Heart left ventricle (tissue), 16 donors: ENCODE data around the gene TMEM138. TPM values are rescaled to one million over a fixed set of nuclear protein-coding genes. Genes with fewer than 3 reads are reported as not detected.
A peak's percentile ranks its signal among the peaks of the same experiment; 100 is the strongest.

Experiments
- ATAC-seq, 4 donors: fragments of 200-7000 bp; cut with Tn5 transposase; one replicate each; pipeline ENCODE4 v1.9.1; 2020 to 2022; ENCODE audit warnings: moderate library complexity in 4 of 4, mild to moderate bottlenecking in 3 of 4, moderate number of reproducible peaks in 1 of 4
- DNase-seq, 5 donors: peaks; one replicate each; pipeline ENCODE4 v3.0.0-alpha.2; 2020
- H3K27ac ChIP-seq, 12 donors: fragments of 200-600 bp; sonication (generic) in 4 of 12; one replicate each; pipeline versions ENCODE4 v1.5.0 to v1.8.0; 2016 to 2022; ENCODE audit warnings: mild to moderate bottlenecking in 2 of 12
- H3K27me3 ChIP-seq, 9 donors: fragments of 200-600 bp; sonication (generic) in 2 of 9; one replicate each; pipeline versions ENCODE4 v1.5.1 to v1.8.0; 2016 to 2022; ENCODE audit warnings: mild to moderate bottlenecking in 3 of 9
- H3K36me3 ChIP-seq, 9 donors: fragments of 200-600 bp; sonication (generic) in 2 of 9; one replicate each; pipeline versions ENCODE4 v1.5.0 to v1.8.0; 2018 to 2022; ENCODE audit warnings: mild to moderate bottlenecking in 2 of 9
- H3K4me1 ChIP-seq, 12 donors: fragments of 200-600 bp; sonication (generic) in 4 of 12; one replicate each; pipeline versions ENCODE4 v1.5.0 to v1.8.0; 2016 to 2022; ENCODE audit warnings: mild to moderate bottlenecking in 3 of 12
- H3K4me3 ChIP-seq, 12 donors: fragments of 200-600 bp; sonication (generic) in 4 of 12; one replicate each; pipeline versions ENCODE4 v1.5.0 to v1.8.0; 2017 to 2022; ENCODE audit warnings: mild to moderate bottlenecking in 9 of 12, moderate library complexity in 4 of 12
- H3K9me3 ChIP-seq, 12 donors: fragments of 200-600 bp; sonication (generic) in 4 of 12; one replicate each; pipeline versions ENCODE4 v1.5.0 to v1.8.0; 2016 to 2022; ENCODE audit warnings: mild to moderate bottlenecking in 1 of 12
- POLR2A ChIP-seq, 2 donors: fragments of 450-650 bp; IDR thresholded peaks; one replicate each; pipeline ENCODE4 v1.6.1; 2017; ENCODE audit warnings: antibody characterized with exemption in 2 of 2, mild to moderate bottlenecking in 2 of 2, moderate library complexity in 2 of 2
- WGBS, 4 donors: extraction: QIAGEN DNeasy Blood & Tissue Kit in 2 of 4; methylation state at CpG; one replicate each; pipeline versions ENCODE4 v1.1.5 to v1.1.7; 2013 to 2018; 5-methylcytosine and 5-hydroxymethylcytosine counted together
- intact Hi-C, 10 donors: fragments of 100-400 bp; cut with DNase I; formaldehyde crosslinking; loops; one replicate each; pipeline versions ENCODE4 v1.11.1 to v1.14.2; 2022
- polyA plus RNA-seq, 2 donors: library from polyadenylated mRNA; stranded (reverse); fragments of 200-250 nt; gene quantifications; one replicate each; pipeline ENCODE4 v1.2.3, GENCODE V29; 2013
- total RNA-seq, 9 donors: library from RNA; depleted of rRNA in 2 of 9; stranded (reverse); fragments of >200 nt in 2 of 9; fragmentation: NEBNext Ultra II Directional in 3 of 9; extraction: Animal tissue kit (Norgen Biotek cat#: 25700) in 3 of 9; gene quantifications; one replicate each; pipeline versions ENCODE4 v1.1.0 to v1.2.4, GENCODE V29; 2016 to 2023
- TF ChIP-seq, protein P1 (sequence below), 12 donors: fragments of 200-600 bp; sonication (generic) in 4 of 12; IDR thresholded peaks; one replicate each; pipeline versions ENCODE4 v1.5.0 to v1.8.0; 2018 to 2022; ENCODE audit warnings: antibody characterized with exemption in 12 of 12, mild to moderate bottlenecking in 5 of 12
- donor health status: ischemic (EF 13 %, LVEDD 7.1; RV severe dilation, severe dysfunction).
- donor health status: healthy with polysubstance abuse.
- donor health status: DM: no; HTN: yes; CAD: no.
- donor health status: DM: no; HTN: no; CAD: no.
- donor health status: ischemic (EF 25% LVEDD 6.9; RV normal size, moderate dysfunction).
- donor health status: ischemic (EF 25% LVEDD 5.7; RV mildly dilated, moderate dysfunction).
- donor health status: healthy.
- donor health status: DM: yes; HTN: yes; CAD: no.
- donor health status: ischemic (EF 35%, LVEDD 5.7; RV mildly dilated, moderate dysfunction).
- donor health status: nonischemic (EF 11% LVEDD 7.7; RV severe dilation, severe dysfunction).
- donor health status: DM: yes; HTN: yes; CAD: no.
- donor health status: PGD.
- donor health status: ischemic (EF 29% LVEDD 5.4; RV normal size, mild dysfunction).
- donor health status: nonischemic (EF 23%, LVEDD 6.1; RV moderate dilation, normal function).

TMEM138 gene
- total and polyA plus RNA-seq, 11 donors: 15.7 to 29.3 (median 19.2) TPM

GRCh38 chr11:61345954-61346843, 16.0 kb upstream of the TMEM138 start:
- Histone ChIP-seq H3K4me1 (peaks cover 0 to 11% (median 0%) of the 10 kb centered on the region in 12 donors), H3K27me3 (no peaks in the 10 kb centered on the region), H3K36me3 (peaks cover 0 to 48% (median 28%) of the 10 kb centered on the region in 9 donors), H3K9me3 (no peaks in the 10 kb centered on the region), H3K27ac (no peak overlapping the region), H3K4me3 (no peak overlapping the region)
- 68 to 85% (median 81%) methylated on average over 8 to 14 of the region's 14 CpGs for WGBS, 4 donors
- DNase-seq: peak in 1 of 5 donors; percentile 12
- intact Hi-C loops: no loop called here
- TF ChIP-seq, protein P1, sequence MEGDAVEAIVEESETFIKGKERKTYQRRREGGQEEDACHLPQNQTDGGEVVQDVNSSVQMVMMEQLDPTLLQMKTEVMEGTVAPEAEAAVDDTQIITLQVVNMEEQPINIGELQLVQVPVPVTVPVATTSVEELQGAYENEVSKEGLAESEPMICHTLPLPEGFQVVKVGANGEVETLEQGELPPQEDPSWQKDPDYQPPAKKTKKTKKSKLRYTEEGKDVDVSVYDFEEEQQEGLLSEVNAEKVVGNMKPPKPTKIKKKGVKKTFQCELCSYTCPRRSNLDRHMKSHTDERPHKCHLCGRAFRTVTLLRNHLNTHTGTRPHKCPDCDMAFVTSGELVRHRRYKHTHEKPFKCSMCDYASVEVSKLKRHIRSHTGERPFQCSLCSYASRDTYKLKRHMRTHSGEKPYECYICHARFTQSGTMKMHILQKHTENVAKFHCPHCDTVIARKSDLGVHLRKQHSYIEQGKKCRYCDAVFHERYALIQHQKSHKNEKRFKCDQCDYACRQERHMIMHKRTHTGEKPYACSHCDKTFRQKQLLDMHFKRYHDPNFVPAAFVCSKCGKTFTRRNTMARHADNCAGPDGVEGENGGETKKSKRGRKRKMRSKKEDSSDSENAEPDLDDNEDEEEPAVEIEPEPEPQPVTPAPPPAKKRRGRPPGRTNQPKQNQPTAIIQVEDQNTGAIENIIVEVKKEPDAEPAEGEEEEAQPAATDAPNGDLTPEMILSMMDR (IDR thresholded peaks at IDR 0.05): no peak
- ATAC-seq: no peak

DNA sequence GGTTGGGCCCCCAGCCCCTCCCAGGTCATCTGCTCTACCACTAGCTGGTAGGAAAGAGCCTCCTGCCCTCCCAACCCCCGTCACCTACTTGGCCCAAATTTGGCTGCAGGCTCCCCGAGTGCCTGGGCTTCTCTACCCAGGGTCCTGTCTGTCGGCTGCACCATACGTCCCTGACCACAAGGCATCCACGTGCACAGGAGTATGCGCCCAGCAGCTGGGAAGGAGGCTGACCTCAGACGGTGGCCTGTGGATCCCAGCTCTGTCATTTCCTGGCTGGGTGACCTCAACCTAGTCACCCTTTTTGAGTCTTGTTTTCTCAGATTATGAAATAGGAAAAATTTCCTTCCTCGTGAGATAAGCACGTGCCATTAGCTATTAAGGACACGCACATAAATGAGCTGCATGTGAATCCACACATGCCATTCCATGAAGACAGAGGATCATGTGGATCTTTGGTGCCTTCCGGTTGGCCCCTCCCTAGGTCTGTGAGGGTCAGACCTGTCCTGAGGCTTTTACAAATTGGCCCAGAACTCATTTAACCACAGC, 14.2 kb upstream of the TMEM138 start:
- H3K27me3 ChIP-seq: no peaks in the 10 kb centered on the region
- intact Hi-C loops: no loop called here
- H3K36me3 ChIP-seq: peaks cover 0 to 56% (median 36%) of the 10 kb centered on the region in 9 donors
- peak in 1 of 5 donors; percentile 33 for DNase-seq
- no peak overlapping the region for H3K4me3 ChIP-seq
- peaks cover 0 to 11% (median 0%) of the 10 kb centered on the region in 12 donors for H3K4me1 ChIP-seq
- no peak for TF ChIP-seq POLR2A (IDR thresholded peaks at IDR 0.05)
- TF ChIP-seq, protein P1 (IDR thresholded peaks at IDR 0.05): no peak
- ATAC-seq: peak; percentile 24 to 71 (median 60)
- 61 to 75% (median 68%) methylated on average over 11 of the region's 11 CpGs for WGBS, 4 donors
- peak overlapping the region in 1 of 12 donors; percentile 49 for H3K27ac ChIP-seq
- no peaks in the 10 kb centered on the region for H3K9me3 ChIP-seq

- H3K9me3 ChIP-seq: no peaks in the 10 kb centered on the region
- peak in 1 of 5 donors; percentile 17 for DNase-seq
- no peak for ATAC-seq
- intact Hi-C loops: no loop called here
- H3K27me3 ChIP-seq: no peaks in the 10 kb centered on the region
- TF ChIP-seq POLR2A (IDR thresholded peaks at IDR 0.05): no peak
- TF ChIP-seq, protein P1 (IDR thresholded peaks at IDR 0.05): no peak
- H3K4me3 ChIP-seq: no peak overlapping the region
- H3K4me1 ChIP-seq: peaks cover 0 to 11% (median 0%) of the 10 kb centered on the region in 12 donors
- H3K36me3 ChIP-seq: peaks cover 0 to 63% (median 46%) of the 10 kb centered on the region in 9 donors
- 87 to 93% (median 91%) methylated on average over 11 to 12 of the region's 12 CpGs for WGBS, 4 donors
- H3K27ac ChIP-seq: no peak overlapping the region
These were observed 12.9 kb upstream of the TMEM138 start for GRCh38 chr11:61349189-61349751.

GRCh38 chr11:61349916-61350315, 12.3 kb upstream of the TMEM138 start:
- H3K27ac ChIP-seq: no peak overlapping the region
- peaks cover 0 to 69% (median 48%) of the 10 kb centered on the region in 9 donors for H3K36me3 ChIP-seq
- no peak overlapping the region for H3K4me3 ChIP-seq
- no peak for ATAC-seq
- WGBS, 4 donors: 95 to 97% (median 96%) methylated on average over 9 to 10 of the region's 10 CpGs
- intact Hi-C loops: no loop called here
- no peak for TF ChIP-seq POLR2A (IDR thresholded peaks at IDR 0.05)
- TF ChIP-seq, protein P1 (IDR thresholded peaks at IDR 0.05): no peak
- no peaks in the 10 kb centered on the region for H3K27me3 ChIP-seq
- H3K4me1 ChIP-seq: peaks cover 0 to 11% (median 0%) of the 10 kb centered on the region in 12 donors
- peak in 1 of 5 donors; percentile 10 for DNase-seq
- no peaks in the 10 kb centered on the region for H3K9me3 ChIP-seq
